K562 (cell line): Measurements from ENCODE around the gene ZNF599. TPM values are rescaled to one million over a fixed set of nuclear protein-coding genes. Genes with fewer than 3 reads are reported as not detected.
A peak's percentile ranks its signal among the peaks of the same experiment; 100 is the strongest.

ENCODE experiments used
- BRCA1 ChIP-seq, 2 experiments: fragments of 450-650 bp in 1 of 2; sonication (generic) in 1 of 2; formaldehyde crosslinking in 1 of 2; IDR thresholded peaks; 2 replicates each; pipeline versions ENCODE4 v1.5.0 to v1.6.1; 2017 to 2020; ENCODE audit warnings: mild to moderate bottlenecking in 1 of 2, missing genetic modification reagents in 1 of 2
- CHD4 ChIP-seq: fragments of 200-600 bp; sonication (generic); IDR thresholded peaks from 3 replicates; pipeline ENCODE4 v1.6.1; 2012; ENCODE audit warnings: low read depth, mild to moderate bottlenecking, mixed read lengths, low read length, inconsistent platforms; ENCODE audit not compliant: insufficient read depth, insufficient replicate concordance, poor library complexity, severe bottlenecking
- DPF2 ChIP-seq: fragments of 450-650 bp; IDR thresholded peaks from 2 replicates; pipeline ENCODE4 v1.6.1; 2016
- EP400 ChIP-seq: fragments of 450-650 bp; IDR thresholded peaks from 2 replicates; pipeline ENCODE4 v1.6.1; 2017; ENCODE audit warnings: antibody characterized with exemption, mild to moderate bottlenecking, moderate library complexity
- ETV6 ChIP-seq, 3 experiments: fragments of 150-350 bp in 1 of 3; sonication (generic) in 1 of 3; formaldehyde crosslinking in 1 of 3; IDR thresholded peaks; 2 replicates each; pipeline versions ENCODE4 v1.6.1 to v1.8.0; 2014 to 2022; ENCODE audit warnings: borderline replicate concordance in 2 of 3, low read depth in 2 of 3, antibody characterized with exemption in 1 of 3, low read length in 1 of 3, mild to moderate bottlenecking in 1 of 3, missing genetic modification reagents in 1 of 3
- FOXK2 ChIP-seq, 2 experiments: fragments of 450-650 bp; IDR thresholded peaks in 1 of 2; conservative IDR thresholded peaks in 1 of 2; 2 replicates each; pipeline ENCODE4 v1.6.1; 2016; ENCODE audit warnings: low read depth in 2 of 2, mild to moderate bottlenecking in 1 of 2
- PHB2 ChIP-seq: fragments of 450-650 bp; IDR thresholded peaks from 2 replicates; pipeline ENCODE4 v1.6.1; 2017; ENCODE audit warnings: low read depth
- RCOR1 ChIP-seq, 2 experiments: IDR thresholded peaks; 2 replicates each; pipeline ENCODE4 v1.6.1; 2012; ENCODE audit warnings: low read depth in 2 of 2, low read length in 2 of 2, borderline replicate concordance in 1 of 2, improper control_type of control experiment in 1 of 2
- SMARCE1 ChIP-seq: fragments of 450-650 bp; IDR thresholded peaks from 2 replicates; pipeline ENCODE4 v1.7.1; 2016; ENCODE audit warnings: mild to moderate bottlenecking
- SP1 ChIP-seq: sonication (generic); formaldehyde crosslinking; IDR thresholded peaks from 2 replicates; pipeline ENCODE4 v1.8.1; 2022; ENCODE audit warnings: mild to moderate bottlenecking, missing genetic modification reagents
- SREBF2 ChIP-seq: sonication (generic); formaldehyde crosslinking; IDR thresholded peaks from 2 replicates; pipeline ENCODE4 v1.4.0; 2020; ENCODE audit warnings: mild to moderate bottlenecking, missing genetic modification reagents
- SRF ChIP-seq, 2 experiments: fragments of 250-450, 450-650 bp in 1 of 2; sonication (Bioruptor Pico) in 1 of 2; sonication (generic) in 1 of 2; formaldehyde crosslinking; IDR thresholded peaks; 2 replicates each; pipeline versions ENCODE4 v1.5.0 to v1.5.1; 2020 to 2022; ENCODE audit warnings: mild to moderate bottlenecking in 1 of 2, missing genetic modification reagents in 1 of 2
- SRSF7 ChIP-seq: fragments of 200-400 bp; formaldehyde crosslinking; optimal IDR thresholded peaks from 2 replicates; pipeline ENCODE3; 2017; ENCODE audit warnings: mild to moderate bottlenecking, low read depth, low read length
- SRSF9 ChIP-seq: fragments of 200-400 bp; formaldehyde crosslinking; IDR thresholded peaks from 2 replicates; pipeline ENCODE4 v1.6.1; 2017; ENCODE audit warnings: low read depth, low read length, borderline replicate concordance
- TAF1 ChIP-seq: IDR thresholded peaks from 2 replicates; pipeline ENCODE4 v1.6.1; 2011; ENCODE audit warnings: mild to moderate bottlenecking, low read length, moderate library complexity; ENCODE audit not compliant: insufficient read depth, control insufficient read depth, severe bottlenecking; ENCODE audit errors: extremely low read depth
- XRCC5 ChIP-seq: fragments of 200-400 bp; formaldehyde crosslinking; IDR thresholded peaks from 2 replicates; pipeline ENCODE4 v1.6.1; 2017; ENCODE audit warnings: low read depth, mild to moderate bottlenecking, low read length
- ZNF175 ChIP-seq: fragments of 200-800 bp; sonication (Bioruptor generic); IDR thresholded peaks from 2 replicates; pipeline ENCODE4 v1.6.1; 2016; ENCODE audit warnings: low read depth, mild to moderate bottlenecking, missing genetic modification characterization, missing compliant biosample characterization
- ZNF217 ChIP-seq: sonication (generic); formaldehyde crosslinking; IDR thresholded peaks from 2 replicates; pipeline ENCODE4 v1.8.0; 2022; ENCODE audit warnings: mild to moderate bottlenecking, missing genetic modification reagents
- polyA plus RNA-seq, 8 experiments: library from polyadenylated mRNA; depleted of rRNA in 4 of 8; stranded (reverse) in 5 of 8; unstranded in 3 of 8; fragments of >200 nt; fragmentation: Nextera tagmentation in 2 of 8; fragmentation: Illumina TruSeq in 1 of 8; extraction: Ambion mirVana in 2 of 8; extraction: Trizol in 1 of 8; gene quantifications; 2 replicates each; pipeline versions ENCODE4 v1.2.1 to v1.2.3, GENCODE V29; 2011 to 2014; ENCODE audit warnings: inconsistent platforms in 1 of 8, missing spikeins in 1 of 8
- total RNA-seq, 7 experiments: library from RNA; depleted of rRNA in 6 of 7; stranded (reverse); fragments of >200 nt in 6 of 7; fragmentation: Illumina TruSeq in 2 of 7; extraction: Trizol in 2 of 7; gene quantifications; 2 replicates each; pipeline versions ENCODE4 v1.2.1 to v1.2.3, GENCODE V29; 2011 to 2021; ENCODE audit warnings: low replicate concordance in 1 of 7
- TF ChIP-seq, protein P1 (sequence below): fragments of 450-650 bp; formaldehyde crosslinking; IDR thresholded peaks from 2 replicates; pipeline ENCODE4 v1.4.0; 2020; ENCODE audit warnings: mild to moderate bottlenecking, moderate library complexity
- TF ChIP-seq, protein P2 (sequence below): fragments of 200-800 bp; sonication (Bioruptor generic); IDR thresholded peaks from 2 replicates; pipeline ENCODE4 v1.6.1; 2016; ENCODE audit warnings: missing genetic modification characterization, missing compliant biosample characterization

The ZNF599 gene
- total and polyA plus RNA-seq, 9 of the 15 experiments (the other 6 are each of a cell fraction or from before 2014, with no cell fraction given), result 0.71 to 6.7 (median 2.8) TPM

DNA sequence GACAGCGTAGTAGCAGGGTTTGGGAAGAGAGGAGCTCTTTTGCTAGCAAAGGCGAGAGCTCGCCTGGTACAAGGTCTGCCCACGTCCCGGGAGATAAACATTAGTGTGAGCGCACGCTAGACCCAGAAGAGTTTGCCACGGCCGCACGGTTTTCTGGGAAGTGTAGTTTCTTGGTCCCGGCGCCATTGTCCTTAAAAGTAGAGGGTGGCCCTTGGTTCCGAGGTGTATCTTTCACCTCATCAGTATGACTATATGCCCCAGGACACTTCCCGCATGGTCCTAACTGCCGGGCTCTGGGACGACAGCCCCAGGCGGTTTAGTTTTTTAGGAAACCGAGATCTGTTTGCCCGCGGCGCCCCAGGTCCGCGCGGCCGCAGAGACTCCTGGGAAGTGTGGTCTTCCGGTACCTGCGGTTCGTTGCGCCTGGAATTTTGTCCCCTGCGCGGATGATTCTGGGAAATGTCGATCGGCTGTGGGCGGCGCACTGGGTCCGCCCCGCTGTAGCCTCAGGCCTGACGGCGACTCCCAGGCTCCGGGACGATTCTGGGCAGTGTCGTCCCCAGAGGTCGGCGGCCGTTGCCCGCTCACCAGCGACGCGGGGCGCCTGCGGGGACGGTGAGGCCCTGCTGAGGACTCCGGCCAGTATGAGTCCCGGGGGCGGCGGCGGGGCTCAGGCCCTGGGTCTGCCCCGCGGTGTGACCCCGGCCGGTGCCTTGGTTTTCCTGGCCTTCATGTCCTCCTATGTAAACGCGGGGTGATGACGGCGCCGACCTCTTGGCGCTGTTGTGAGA, 39.1 kb downstream of the ZNF599 start, which contains the start of gene ZNF181 (continued):
- TF ChIP-seq EP400 (peak; percentile 91), SREBF2 (no peak), FOXK2 (conservative IDR thresholded peaks at IDR 0.05 in 1 of 2, IDR thresholded peaks at IDR 0.05 in 1 of 2; ENCODE audit: low read depth in 2 of 2) (peak; percentile 97 to 98), BRCA1 (IDR thresholded peaks at IDR 0.05) (no peak), BRCA1 (CRISPR knock-in tag; IDR thresholded peaks at IDR 0.05) (no peak), CHD4 (no peak), SRF (CRISPR knock-in tag; IDR thresholded peaks at IDR 0.05) (peak in 1 of 2 experiments; percentile 43; a peak in 1 of 4 replicates), SRSF9 (no peak), SMARCE1 (no peak), TAF1 (peak; percentile 73), ZNF217 (no peak), XRCC5 (no peak), RCOR1 (IDR thresholded peaks at IDR 0.05; ENCODE audit: borderline replicate concordance in 1 of 2, low read depth in 2 of 2, low read length in 2 of 2) (peak in 1 of 2 experiments; percentile 28; a peak in 1 of 4 replicates), DPF2 (no peak), SRSF7 (no peak), ZNF175 (CRISPR knock-in tag) (no peak), ETV6 (IDR thresholded peaks at IDR 0.05; ENCODE audit: borderline replicate concordance in 1 of 2, low read depth in 2 of 2, low read length in 1 of 2) (no peak), ETV6 (CRISPR knock-in tag; IDR thresholded peaks at IDR 0.05; ENCODE audit: borderline replicate concordance) (no peak), PHB2 (no peak), SP1 (CRISPR knock-in tag) (peak; percentile 88)
- TF ChIP-seq, protein P1, sequence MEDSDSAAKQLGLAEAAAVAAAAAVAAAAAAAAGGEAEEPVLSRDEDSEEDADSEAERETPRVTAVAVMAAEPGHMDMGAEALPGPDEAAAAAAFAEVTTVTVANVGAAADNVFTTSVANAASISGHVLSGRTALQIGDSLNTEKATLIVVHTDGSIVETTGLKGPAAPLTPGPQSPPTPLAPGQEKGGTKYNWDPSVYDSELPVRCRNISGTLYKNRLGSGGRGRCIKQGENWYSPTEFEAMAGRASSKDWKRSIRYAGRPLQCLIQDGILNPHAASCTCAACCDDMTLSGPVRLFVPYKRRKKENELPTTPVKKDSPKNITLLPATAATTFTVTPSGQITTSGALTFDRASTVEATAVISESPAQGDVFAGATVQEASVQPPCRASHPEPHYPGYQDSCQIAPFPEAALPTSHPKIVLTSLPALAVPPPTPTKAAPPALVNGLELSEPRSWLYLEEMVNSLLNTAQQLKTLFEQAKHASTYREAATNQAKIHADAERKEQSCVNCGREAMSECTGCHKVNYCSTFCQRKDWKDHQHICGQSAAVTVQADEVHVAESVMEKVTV (CRISPR knock-in tag), result 0 out of 2 replicates have a peak, but pooled peaks have one; percentile 19
- TF ChIP-seq, protein P2, sequence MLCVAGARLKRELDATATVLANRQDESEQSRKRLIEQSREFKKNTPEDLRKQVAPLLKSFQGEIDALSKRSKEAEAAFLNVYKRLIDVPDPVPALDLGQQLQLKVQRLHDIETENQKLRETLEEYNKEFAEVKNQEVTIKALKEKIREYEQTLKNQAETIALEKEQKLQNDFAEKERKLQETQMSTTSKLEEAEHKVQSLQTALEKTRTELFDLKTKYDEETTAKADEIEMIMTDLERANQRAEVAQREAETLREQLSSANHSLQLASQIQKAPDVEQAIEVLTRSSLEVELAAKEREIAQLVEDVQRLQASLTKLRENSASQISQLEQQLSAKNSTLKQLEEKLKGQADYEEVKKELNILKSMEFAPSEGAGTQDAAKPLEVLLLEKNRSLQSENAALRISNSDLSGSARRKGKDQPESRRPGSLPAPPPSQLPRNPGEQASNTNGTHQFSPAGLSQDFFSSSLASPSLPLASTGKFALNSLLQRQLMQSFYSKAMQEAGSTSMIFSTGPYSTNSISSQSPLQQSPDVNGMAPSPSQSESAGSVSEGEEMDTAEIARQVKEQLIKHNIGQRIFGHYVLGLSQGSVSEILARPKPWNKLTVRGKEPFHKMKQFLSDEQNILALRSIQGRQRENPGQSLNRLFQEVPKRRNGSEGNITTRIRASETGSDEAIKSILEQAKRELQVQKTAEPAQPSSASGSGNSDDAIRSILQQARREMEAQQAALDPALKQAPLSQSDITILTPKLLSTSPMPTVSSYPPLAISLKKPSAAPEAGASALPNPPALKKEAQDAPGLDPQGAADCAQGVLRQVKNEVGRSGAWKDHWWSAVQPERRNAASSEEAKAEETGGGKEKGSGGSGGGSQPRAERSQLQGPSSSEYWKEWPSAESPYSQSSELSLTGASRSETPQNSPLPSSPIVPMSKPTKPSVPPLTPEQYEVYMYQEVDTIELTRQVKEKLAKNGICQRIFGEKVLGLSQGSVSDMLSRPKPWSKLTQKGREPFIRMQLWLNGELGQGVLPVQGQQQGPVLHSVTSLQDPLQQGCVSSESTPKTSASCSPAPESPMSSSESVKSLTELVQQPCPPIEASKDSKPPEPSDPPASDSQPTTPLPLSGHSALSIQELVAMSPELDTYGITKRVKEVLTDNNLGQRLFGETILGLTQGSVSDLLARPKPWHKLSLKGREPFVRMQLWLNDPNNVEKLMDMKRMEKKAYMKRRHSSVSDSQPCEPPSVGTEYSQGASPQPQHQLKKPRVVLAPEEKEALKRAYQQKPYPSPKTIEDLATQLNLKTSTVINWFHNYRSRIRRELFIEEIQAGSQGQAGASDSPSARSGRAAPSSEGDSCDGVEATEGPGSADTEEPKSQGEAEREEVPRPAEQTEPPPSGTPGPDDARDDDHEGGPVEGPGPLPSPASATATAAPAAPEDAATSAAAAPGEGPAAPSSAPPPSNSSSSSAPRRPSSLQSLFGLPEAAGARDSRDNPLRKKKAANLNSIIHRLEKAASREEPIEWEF (CRISPR knock-in tag), result no peak; the same call in 1 of the 2 replicates
